Panc1 (cell line): ENCODE measurements around the gene SLC5A11. TPM values are rescaled to one million over a fixed set of nuclear protein-coding genes. Genes with fewer than 3 reads are reported as not detected.

Experiments used
- ATAC-seq: fragments of 200-7000 bp; cut with Tn5 transposase; 2 replicates; pipeline ENCODE4 v1.9.1; 2020; ENCODE audit warnings: mild to moderate bottlenecking, moderate library complexity
- BruUV-seq: library from RNA; stranded (reverse); fragments of 400-500 nt; replicated peaks from 2 replicates; lab custom pipeline; 2021; lab: Mats Ljungman, UMichigan
- CTCF ChIA-PET: fragments of 300-600 bp; sonication (Branson Sonifier 250); formaldehyde crosslinking; loops from one replicate; lab custom pipeline; 2022; ENCODE audit warnings: antibody characterized with exemption; lab: Charles Lee
- POLR2A ChIA-PET: fragments of 300-600 bp; sonication (Branson Sonifier 250); formaldehyde crosslinking; loops from one replicate; lab custom pipeline; 2022; ENCODE audit warnings: antibody characterized with exemption; lab: Charles Lee
- DNase-seq: peaks from one replicate; pipeline ENCODE4 v3.0.0-alpha.2; 2010; ENCODE audit warnings: low read depth, low spot score
- H3K27ac ChIP-seq: 2 replicates; pipeline ENCODE4 v1.5.1; 2011; ENCODE audit warnings: mild to moderate bottlenecking, low read length, inconsistent platforms
- H3K27me3 ChIP-seq: fragments of 200-500 bp; sonication (Bioruptor generic); 2 replicates; pipeline ENCODE4 v1.6.0; 2014; ENCODE audit warnings: low read length, inconsistent platforms; ENCODE audit not compliant: control insufficient read depth, insufficient read depth
- H3K36me3 ChIP-seq: fragments of 200-500 bp; sonication (Bioruptor generic); 2 replicates; pipeline ENCODE4 v1.5.1; 2014; ENCODE audit warnings: inconsistent platforms, mild to moderate bottlenecking, low read length, moderate library complexity; ENCODE audit not compliant: control insufficient read depth, insufficient read depth
- H3K4me1 ChIP-seq: 2 replicates; pipeline ENCODE4 v1.5.1; 2011; ENCODE audit warnings: inconsistent platforms, mild to moderate bottlenecking, low read length, moderate library complexity; ENCODE audit not compliant: control insufficient read depth, insufficient read depth
- H3K4me3 ChIP-seq, 2 experiments: 2 replicates each; pipeline ENCODE4 v1.5.1; 2011 to 2012; ENCODE audit warnings: low read depth in 2 of 2, low read length in 2 of 2, mild to moderate bottlenecking in 2 of 2, inconsistent platforms in 1 of 2, moderate library complexity in 1 of 2
- H3K9me3 ChIP-seq: fragments of 200-500 bp; sonication (Bioruptor generic); 2 replicates; pipeline ENCODE4 v1.5.1; 2014; ENCODE audit warnings: low read depth, mild to moderate bottlenecking, inconsistent platforms, low read length, moderate library complexity; ENCODE audit not compliant: control insufficient read depth, insufficient read depth
- POLR2AphosphoS5 ChIP-seq: IDR thresholded peaks from 2 replicates; pipeline ENCODE4 v1.6.1; 2012; ENCODE audit warnings: mild to moderate bottlenecking, low read depth, low read length, moderate library complexity
- SIN3A ChIP-seq: IDR thresholded peaks from 2 replicates; pipeline ENCODE4 v1.6.1; 2012; ENCODE audit warnings: low read depth, mild to moderate bottlenecking, low read length, moderate library complexity, borderline replicate concordance; ENCODE audit not compliant: insufficient read depth
- TCF7L2 ChIP-seq: IDR thresholded peaks from 2 replicates; pipeline ENCODE4 v1.6.1; 2011; ENCODE audit warnings: mild to moderate bottlenecking, low read depth, low read length, inconsistent platforms
- in situ Hi-C: cut with HindIII; loops from 2 replicates; pipeline ENCODE4 v1.10.0; 2016; ENCODE audit warnings: low sequenced_read_pairs, low pct_unique_long_range_greater_than_20kb
- intact Hi-C: fragments of 100-400 bp; cut with micrococcal nuclease; formaldehyde crosslinking; loops from one replicate; pipeline ENCODE4 v1.10.0; 2022; ENCODE audit not compliant: unreplicated experiment
- total RNA-seq: library from RNA; stranded (reverse); gene quantifications from one replicate; pipeline ENCODE4 v1.2.1, GENCODE V29; 2021; ENCODE audit not compliant: unreplicated experiment
- TF ChIP-seq, protein P1 (sequence below): fragments of 450-650 bp; IDR thresholded peaks from 2 replicates; pipeline ENCODE4 v1.5.1; 2017; ENCODE audit warnings: mild to moderate bottlenecking
- TF ChIP-seq, protein P2 (sequence below), 2 experiments: IDR thresholded peaks; 2 replicates each; pipeline ENCODE4 v1.6.1; 2011 to 2012; ENCODE audit warnings: low read depth in 2 of 2, control low read depth in 1 of 2, low read length in 1 of 2, mild to moderate bottlenecking in 1 of 2, moderate library complexity in 1 of 2; ENCODE audit not compliant: insufficient read depth in 1 of 2

The SLC5A11 gene
- total RNA-seq, 1 experiment from 2014 or later, result 0.13 TPM

DNA sequence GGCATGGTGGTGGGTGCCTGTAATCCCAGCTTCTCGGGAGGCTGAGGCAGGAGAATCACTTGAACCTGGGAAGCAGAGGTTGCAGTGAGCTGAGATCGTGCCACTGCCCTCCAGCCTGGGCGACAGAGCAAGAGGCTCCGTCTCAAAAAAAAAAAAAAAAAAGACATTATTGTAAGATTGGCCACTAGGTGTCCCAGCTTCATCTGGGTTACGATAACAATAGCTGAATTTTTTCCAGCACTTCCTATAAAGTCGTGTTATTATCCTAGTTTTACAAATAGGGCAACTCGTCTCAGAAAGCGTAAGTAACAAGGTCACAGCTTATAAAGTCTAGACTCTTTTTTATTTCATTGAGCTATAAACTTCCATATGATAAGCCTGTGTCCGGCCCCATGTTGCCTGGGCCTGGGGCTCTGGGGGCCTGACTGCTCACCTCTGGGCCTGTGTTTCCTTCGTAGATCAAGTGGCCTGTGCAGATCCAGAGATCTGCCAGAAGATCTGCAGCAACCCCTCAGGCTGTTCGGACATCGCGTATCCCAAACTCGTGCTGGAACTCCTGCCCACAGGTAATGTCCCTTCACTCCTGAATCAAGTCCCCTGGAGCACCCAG is 60.5 kb downstream of the SLC5A11 start:
- no peak for DNase-seq
- Histone ChIP-seq H3K36me3 (no peaks in the 10 kb centered on the region), H3K27me3 (no peaks in the 10 kb centered on the region), H3K4me1 (no peaks in the 10 kb centered on the region), H3K9me3 (no peaks in the 10 kb centered on the region), H3K27ac (no peak overlapping the region), H3K4me3 (no peak overlapping the region)
- ChIA-PET POLR2A (no interaction called here), CTCF (interaction anchor here (1.0 to 1.3 kb wide), 3 partner anchors 11 to 319 kb away, joined by 3 to 9 read pairs (median 5); no protein-coding TSS in a partner anchor)
- intact Hi-C loops, result no loop called here
- peak; percentile 62; the same call in 1 of the 2 replicates for ATAC-seq
- in situ Hi-C loops, result loop anchor here (25.0 kb wide), 1 partner anchor 94 kb away; no protein-coding TSS in a partner anchor
- BruUV-seq, result no TSS peak
- TF ChIP-seq POLR2AphosphoS5, result no peak
- TF ChIP-seq, protein P1, sequence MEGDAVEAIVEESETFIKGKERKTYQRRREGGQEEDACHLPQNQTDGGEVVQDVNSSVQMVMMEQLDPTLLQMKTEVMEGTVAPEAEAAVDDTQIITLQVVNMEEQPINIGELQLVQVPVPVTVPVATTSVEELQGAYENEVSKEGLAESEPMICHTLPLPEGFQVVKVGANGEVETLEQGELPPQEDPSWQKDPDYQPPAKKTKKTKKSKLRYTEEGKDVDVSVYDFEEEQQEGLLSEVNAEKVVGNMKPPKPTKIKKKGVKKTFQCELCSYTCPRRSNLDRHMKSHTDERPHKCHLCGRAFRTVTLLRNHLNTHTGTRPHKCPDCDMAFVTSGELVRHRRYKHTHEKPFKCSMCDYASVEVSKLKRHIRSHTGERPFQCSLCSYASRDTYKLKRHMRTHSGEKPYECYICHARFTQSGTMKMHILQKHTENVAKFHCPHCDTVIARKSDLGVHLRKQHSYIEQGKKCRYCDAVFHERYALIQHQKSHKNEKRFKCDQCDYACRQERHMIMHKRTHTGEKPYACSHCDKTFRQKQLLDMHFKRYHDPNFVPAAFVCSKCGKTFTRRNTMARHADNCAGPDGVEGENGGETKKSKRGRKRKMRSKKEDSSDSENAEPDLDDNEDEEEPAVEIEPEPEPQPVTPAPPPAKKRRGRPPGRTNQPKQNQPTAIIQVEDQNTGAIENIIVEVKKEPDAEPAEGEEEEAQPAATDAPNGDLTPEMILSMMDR, result peak; percentile 77; the same call in 1 of the 2 replicates
- TF ChIP-seq TCF7L2, result no peak
- TF ChIP-seq, protein P2, sequence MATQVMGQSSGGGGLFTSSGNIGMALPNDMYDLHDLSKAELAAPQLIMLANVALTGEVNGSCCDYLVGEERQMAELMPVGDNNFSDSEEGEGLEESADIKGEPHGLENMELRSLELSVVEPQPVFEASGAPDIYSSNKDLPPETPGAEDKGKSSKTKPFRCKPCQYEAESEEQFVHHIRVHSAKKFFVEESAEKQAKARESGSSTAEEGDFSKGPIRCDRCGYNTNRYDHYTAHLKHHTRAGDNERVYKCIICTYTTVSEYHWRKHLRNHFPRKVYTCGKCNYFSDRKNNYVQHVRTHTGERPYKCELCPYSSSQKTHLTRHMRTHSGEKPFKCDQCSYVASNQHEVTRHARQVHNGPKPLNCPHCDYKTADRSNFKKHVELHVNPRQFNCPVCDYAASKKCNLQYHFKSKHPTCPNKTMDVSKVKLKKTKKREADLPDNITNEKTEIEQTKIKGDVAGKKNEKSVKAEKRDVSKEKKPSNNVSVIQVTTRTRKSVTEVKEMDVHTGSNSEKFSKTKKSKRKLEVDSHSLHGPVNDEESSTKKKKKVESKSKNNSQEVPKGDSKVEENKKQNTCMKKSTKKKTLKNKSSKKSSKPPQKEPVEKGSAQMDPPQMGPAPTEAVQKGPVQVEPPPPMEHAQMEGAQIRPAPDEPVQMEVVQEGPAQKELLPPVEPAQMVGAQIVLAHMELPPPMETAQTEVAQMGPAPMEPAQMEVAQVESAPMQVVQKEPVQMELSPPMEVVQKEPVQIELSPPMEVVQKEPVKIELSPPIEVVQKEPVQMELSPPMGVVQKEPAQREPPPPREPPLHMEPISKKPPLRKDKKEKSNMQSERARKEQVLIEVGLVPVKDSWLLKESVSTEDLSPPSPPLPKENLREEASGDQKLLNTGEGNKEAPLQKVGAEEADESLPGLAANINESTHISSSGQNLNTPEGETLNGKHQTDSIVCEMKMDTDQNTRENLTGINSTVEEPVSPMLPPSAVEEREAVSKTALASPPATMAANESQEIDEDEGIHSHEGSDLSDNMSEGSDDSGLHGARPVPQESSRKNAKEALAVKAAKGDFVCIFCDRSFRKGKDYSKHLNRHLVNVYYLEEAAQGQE (IDR thresholded peaks at IDR 0.05; ENCODE audit: insufficient read depth in 1 of 2, low read depth in 2 of 2, low read length in 1 of 2), result no peak
- no peak for TF ChIP-seq SIN3A

DNA sequence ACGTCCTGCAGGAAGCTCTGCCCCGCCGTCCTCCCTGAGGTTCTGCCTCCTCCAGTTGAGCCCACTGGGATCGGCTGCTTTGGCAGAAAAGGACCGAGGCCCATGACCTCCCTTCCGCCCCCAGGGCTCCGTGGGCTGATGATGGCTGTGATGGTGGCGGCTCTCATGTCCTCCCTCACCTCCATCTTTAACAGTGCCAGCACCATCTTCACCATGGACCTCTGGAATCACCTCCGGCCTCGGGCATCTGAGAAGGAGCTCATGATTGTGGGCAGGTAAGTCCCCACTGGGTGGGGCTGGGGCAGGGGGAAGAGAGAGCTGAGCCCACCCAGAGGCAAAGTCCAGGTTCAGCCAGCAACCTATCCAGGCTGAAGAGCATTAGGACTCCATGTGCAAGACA is 61.1 kb downstream of the SLC5A11 start:
- BruUV-seq, result no TSS peak
- in situ Hi-C loops, result loop anchor here (25.0 kb wide), 1 partner anchor 95 kb away; no protein-coding TSS in a partner anchor

More for the DNA sequence above, 61.1 kb downstream of the SLC5A11 start:
- ChIA-PET CTCF (interaction anchor here (1.0 to 1.3 kb wide), 2 partner anchors 12 to 16 kb away, joined by 3 to 5 read pairs; no protein-coding TSS in a partner anchor), POLR2A (interaction anchor here (0.5 to 0.7 kb wide), 2 partner anchors 15 to 67 kb away, joined by 5 to 14 read pairs; no protein-coding TSS in a partner anchor)
- intact Hi-C loops, result no loop called here
- Histone ChIP-seq H3K27ac (no peak overlapping the region), H3K9me3 (no peaks in the 10 kb centered on the region), H3K36me3 (no peaks in the 10 kb centered on the region), H3K27me3 (no peaks in the 10 kb centered on the region), H3K4me3 (no peak overlapping the region), H3K4me1 (no peaks in the 10 kb centered on the region)
- no peak for DNase-seq
- no peak for ATAC-seq
- TF ChIP-seq, protein P2 (IDR thresholded peaks at IDR 0.05; ENCODE audit: insufficient read depth in 1 of 2, low read depth in 2 of 2, low read length in 1 of 2), result no peak
- TF ChIP-seq POLR2AphosphoS5 (no peak), SIN3A (no peak), TCF7L2 (no peak)
- TF ChIP-seq, protein P1, result no peak
